IMR-90 (cell line): ENCODE data around the gene AVPR2. TPM values are rescaled to one million over a fixed set of nuclear protein-coding genes. Genes with fewer than 3 reads are reported as not detected.

Experiments
- ATAC-seq: fragments of 200-7000 bp; cut with Tn5 transposase; 2 replicates; pipeline ENCODE4 v1.9.1; 2020; ENCODE audit warnings: low read depth, mild to moderate bottlenecking, moderate library complexity
- BruUV-seq: library from RNA; stranded (reverse); fragments of 400-500 nt; replicated peaks from 2 replicates; lab custom pipeline; 2021; lab: Mats Ljungman, UMichigan
- CTCF ChIA-PET: fragments of 300-600 bp; formaldehyde crosslinking; extraction: SDS; loops from one replicate; lab custom pipeline; 2021; ENCODE audit warnings: antibody characterized with exemption; lab: Yijun Ruan, JAX
- POLR2A ChIA-PET: fragments of 300-600 bp; sonication (Branson Sonifier 250); formaldehyde crosslinking; loops from one replicate; lab custom pipeline; 2022; ENCODE audit warnings: antibody characterized with exemption; ENCODE audit not compliant: unreplicated experiment; lab: Charles Lee
- DNase-seq: peaks from one replicate; pipeline ENCODE4 v3.0.0; 2013
- H2AFZ ChIP-seq: replicated peaks from 2 replicates; pipeline ENCODE3; 2013; ENCODE audit warnings: low read length, mild to moderate bottlenecking; ENCODE audit not compliant: poor library complexity
- H2AK5ac ChIP-seq: 2 replicates; pipeline ENCODE4 v1.6.1; 2013; ENCODE audit warnings: low read depth, low read length, inconsistent platforms
- H2AK9ac ChIP-seq: replicated peaks from 2 replicates; pipeline ENCODE3; 2013; ENCODE audit warnings: mild to moderate bottlenecking, low read depth, low read length, moderate library complexity; ENCODE audit not compliant: poor library complexity
- H2BK120ac ChIP-seq: 2 replicates; pipeline ENCODE4 v1.6.1; 2013; ENCODE audit warnings: low read depth, low read length, inconsistent platforms
- H2BK15ac ChIP-seq: 3 replicates; pipeline ENCODE4 v1.6.1; 2013; ENCODE audit warnings: low read depth, low read length, inconsistent platforms
- H2BK20ac ChIP-seq: 2 replicates; pipeline ENCODE4 v1.6.1; 2013; ENCODE audit warnings: low read depth, mild to moderate bottlenecking, inconsistent platforms, low read length, moderate library complexity
- H2BK5ac ChIP-seq: 2 replicates; pipeline ENCODE4 v1.6.1; 2013; ENCODE audit warnings: mild to moderate bottlenecking, low read depth, low read length, inconsistent platforms; ENCODE audit not compliant: poor library complexity, severe bottlenecking
- H3K14ac ChIP-seq: replicated peaks from 2 replicates; pipeline ENCODE4 v1.6.1; 2013; ENCODE audit warnings: low read depth, low read length, inconsistent platforms
- H3K18ac ChIP-seq: 2 replicates; pipeline ENCODE4 v1.6.1; 2013; ENCODE audit warnings: low read depth, low read length, control low read depth
- H3K23ac ChIP-seq: 2 replicates; pipeline ENCODE4 v1.6.1; 2013; ENCODE audit warnings: low read depth, low read length, inconsistent platforms
- H3K27ac ChIP-seq: 2 replicates; pipeline ENCODE4 v1.5.1; 2013; ENCODE audit warnings: mild to moderate bottlenecking, control low read depth, low read length; ENCODE audit not compliant: insufficient read depth
- H3K27me3 ChIP-seq: 2 replicates; pipeline ENCODE4 v1.6.1; 2013; ENCODE audit warnings: low read length; ENCODE audit not compliant: control insufficient read depth, insufficient read depth
- H3K36me3 ChIP-seq: 2 replicates; pipeline ENCODE4 v1.6.1; 2013; ENCODE audit warnings: low read length, mixed read lengths; ENCODE audit not compliant: control insufficient read depth, insufficient read depth
- H3K4ac ChIP-seq: 2 replicates; pipeline ENCODE4 v1.6.1; 2013; ENCODE audit warnings: low read depth, low read length, inconsistent platforms
- H3K4me1 ChIP-seq: 2 replicates; pipeline ENCODE4 v1.6.1; 2013; ENCODE audit warnings: low read length, mixed read lengths; ENCODE audit not compliant: control insufficient read depth, insufficient read depth
- H3K4me2 ChIP-seq: 2 replicates; pipeline ENCODE4 v1.6.1; 2013; ENCODE audit warnings: low read depth, mild to moderate bottlenecking, control low read depth, low read length, moderate library complexity
- H3K4me3 ChIP-seq: 2 replicates; pipeline ENCODE4 v1.5.1; 2013; ENCODE audit warnings: low read depth, mild to moderate bottlenecking, control low read depth, low read length, moderate library complexity; ENCODE audit not compliant: insufficient read depth
- H3K56ac ChIP-seq: 2 replicates; pipeline ENCODE4 v1.6.1; 2013; ENCODE audit warnings: low read length, inconsistent platforms; ENCODE audit not compliant: insufficient read depth; ENCODE audit errors: extremely low read depth
- H3K79me1 ChIP-seq, 2 experiments: 2 replicates each; pipeline ENCODE4 v1.6.1; 2013; ENCODE audit warnings: low read length in 2 of 2, inconsistent platforms in 1 of 2, low read depth in 1 of 2
- H3K9ac ChIP-seq: 2 replicates; pipeline ENCODE4 v1.6.1; 2013; ENCODE audit warnings: low read depth, low read length, control low read depth
- H3K9me1 ChIP-seq: 2 replicates; pipeline ENCODE4 v1.6.1; 2013; ENCODE audit warnings: low read length, inconsistent platforms; ENCODE audit not compliant: insufficient read depth
- H3K9me3 ChIP-seq: 2 replicates; pipeline ENCODE4 v1.6.1; 2013; ENCODE audit warnings: low read length; ENCODE audit not compliant: control insufficient read depth, insufficient read depth
- H4K20me1 ChIP-seq: 2 replicates; pipeline ENCODE4 v1.6.1; 2013; ENCODE audit warnings: low read length, inconsistent platforms; ENCODE audit not compliant: insufficient read depth
- H4K5ac ChIP-seq: 2 replicates; pipeline ENCODE4 v1.6.1; 2013; ENCODE audit warnings: mild to moderate bottlenecking, low read depth, low read length, control low read depth
- H4K8ac ChIP-seq, 2 experiments: 2 replicates each; pipeline ENCODE4 v1.6.1; 2013; ENCODE audit warnings: low read depth in 2 of 2, low read length in 2 of 2, control low read depth in 1 of 2, inconsistent platforms in 1 of 2
- H4K91ac ChIP-seq: 2 replicates; pipeline ENCODE4 v1.6.1; 2013; ENCODE audit warnings: low read depth, low read length, inconsistent platforms; ENCODE audit not compliant: insufficient read depth
- FOS ChIP-seq: fragments of 150-350 bp; IDR thresholded peaks from 2 replicates; pipeline ENCODE4 v1.6.1; 2016; ENCODE audit warnings: low read depth, low read length
- POLR2A ChIP-seq: IDR thresholded peaks from 2 replicates; pipeline ENCODE4 v1.6.1; 2012; ENCODE audit warnings: mild to moderate bottlenecking, low read depth, low read length
- SMC3 ChIP-seq: fragments of 150-350 bp; IDR thresholded peaks from 2 replicates; pipeline ENCODE4 v1.6.1; 2016; ENCODE audit warnings: low read depth, mild to moderate bottlenecking, antibody characterized with exemption, low read length, moderate library complexity
- WGBS, 2 experiments: methylation state at CpG; one replicate each; pipeline versions ENCODE4 v1.1.5 to v1.1.7; 2013; ENCODE audit warnings: missing lambda C conversion rate in 2 of 2; ENCODE audit not compliant: insufficient read length in 1 of 2; ENCODE audit errors: extremely low coverage in 2 of 2; 5-methylcytosine and 5-hydroxymethylcytosine counted together
- dilution Hi-C: fragments of 300-500 bp; cut with HindIII; formaldehyde crosslinking; loops from one replicate; pipeline ENCODE4 v1.14.3; 2018; ENCODE audit warnings: low sequenced_read_pairs; ENCODE audit not compliant: unreplicated experiment
- in situ Hi-C: fragments of 300-500 bp; cut with MboI; formaldehyde crosslinking; loops from 3 replicates; pipeline ENCODE4 v1.14.3; 2019; ENCODE audit warnings: low sequenced_read_pairs, inconsistent platforms, mixed read lengths
- intact Hi-C: fragments of 100-400 bp; cut with micrococcal nuclease; formaldehyde crosslinking; loops from 2 replicates; pipeline ENCODE4 v1.10.0; 2022
- polyA plus RNA-seq, 3 experiments: library from polyadenylated mRNA; depleted of rRNA; stranded (reverse); fragments of >200 nt; gene quantifications; 2 replicates each; pipeline ENCODE4 v1.2.3, GENCODE V29; 2012; ENCODE audit warnings: low replicate concordance in 1 of 3
- total RNA-seq: library from RNA; depleted of rRNA; stranded (reverse); fragments of >200 nt; gene quantifications from 2 replicates; pipeline ENCODE4 v1.2.3, GENCODE V29; 2012
- TF ChIP-seq, protein P1 (sequence below): fragments of 150-350 bp; IDR thresholded peaks from 2 replicates; pipeline ENCODE4 v1.6.1; 2016; ENCODE audit warnings: low read depth, mild to moderate bottlenecking, low read length, moderate library complexity, borderline replicate concordance

Gene AVPR2
- total and polyA plus RNA-seq, 2 of the 4 experiments (the other 2 are of a cell fraction) = not detected

DNA sequence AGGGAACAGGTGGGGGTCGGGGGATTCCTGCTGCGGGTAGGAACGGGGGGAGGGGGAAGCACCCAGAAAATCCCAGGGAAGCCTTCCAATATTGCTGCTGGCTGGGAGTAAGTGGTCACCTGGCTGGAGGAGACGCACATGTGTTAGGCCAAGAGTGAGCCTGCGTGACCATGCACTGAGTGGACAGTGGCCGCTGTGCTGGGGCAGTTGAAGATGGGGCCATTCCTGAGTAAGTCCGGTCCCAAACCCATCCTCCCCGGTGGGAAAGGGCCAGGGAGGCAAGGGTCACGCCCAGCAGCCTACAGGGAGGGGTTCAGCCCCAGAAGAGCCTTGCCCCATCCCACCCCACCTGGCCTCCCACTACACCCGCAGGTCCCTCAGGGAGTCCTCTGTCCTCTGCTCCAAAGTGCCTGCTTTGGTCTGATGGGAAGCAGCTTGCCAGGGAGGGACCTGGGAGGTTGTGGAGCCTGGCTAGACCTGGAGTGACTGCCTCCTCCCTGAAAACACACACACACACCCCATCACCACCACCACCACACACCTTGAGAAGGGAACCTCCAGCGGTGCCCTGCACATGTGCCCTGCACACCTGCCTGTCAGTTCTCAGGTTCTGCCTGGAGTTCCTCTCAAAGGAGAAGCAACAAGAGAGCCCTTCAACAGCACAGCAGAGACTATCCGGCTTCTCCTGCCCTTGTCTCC is 24.6 kb upstream of the AVPR2 start:
- Histone ChIP-seq H3K4ac (no peak overlapping the region), H3K4me3 (no peak overlapping the region), H4K91ac (no peak overlapping the region), H2BK120ac (no peak overlapping the region), H3K9ac (no peak overlapping the region), H3K27ac (no peak overlapping the region), H3K79me1 (no peaks in the 10 kb centered on the region), H4K20me1 (no peaks in the 10 kb centered on the region), H3K36me3 (no peaks in the 10 kb centered on the region), H2AK9ac (no peak overlapping the region), H2BK15ac (no peak overlapping the region), H4K8ac (no peak overlapping the region), H3K56ac (no peak overlapping the region), H2BK5ac (no peak overlapping the region), H3K9me1 (no peaks in the 10 kb centered on the region), H4K5ac (no peak overlapping the region), H3K4me2 (no peak overlapping the region), H3K14ac (no peak overlapping the region), H3K4me1 (no peaks in the 10 kb centered on the region), H3K23ac (no peak overlapping the region), H3K27me3 (peaks cover 43% of the 10 kb centered on the region), H3K9me3 (no peaks in the 10 kb centered on the region), H2AFZ (no peak overlapping the region), H2AK5ac (no peak overlapping the region), H2BK20ac (no peak overlapping the region), H3K18ac (no peak overlapping the region)
- BruUV-seq = no TSS peak
- ChIA-PET POLR2A (no interaction called here), CTCF (no interaction called here)
- no peak for TF ChIP-seq FOS
- TF ChIP-seq, protein P1, sequence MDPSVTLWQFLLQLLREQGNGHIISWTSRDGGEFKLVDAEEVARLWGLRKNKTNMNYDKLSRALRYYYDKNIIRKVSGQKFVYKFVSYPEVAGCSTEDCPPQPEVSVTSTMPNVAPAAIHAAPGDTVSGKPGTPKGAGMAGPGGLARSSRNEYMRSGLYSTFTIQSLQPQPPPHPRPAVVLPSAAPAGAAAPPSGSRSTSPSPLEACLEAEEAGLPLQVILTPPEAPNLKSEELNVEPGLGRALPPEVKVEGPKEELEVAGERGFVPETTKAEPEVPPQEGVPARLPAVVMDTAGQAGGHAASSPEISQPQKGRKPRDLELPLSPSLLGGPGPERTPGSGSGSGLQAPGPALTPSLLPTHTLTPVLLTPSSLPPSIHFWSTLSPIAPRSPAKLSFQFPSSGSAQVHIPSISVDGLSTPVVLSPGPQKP = no peak
- TF ChIP-seq SMC3 = no peak
- no peak for TF ChIP-seq POLR2A
- dilution Hi-C loops (no loop called here), in situ Hi-C loops (no loop called here), intact Hi-C loops (no loop called here)
- 47% methylated on average over 5 of the region's 12 CpGs; no CpG with 5 or more reads in 1 of the 2 experiments for WGBS, 2 experiments
- DNase-seq (no peak), ATAC-seq (no peak)
